Stimulated activated memory B cell treated with anti-CD40 and anti-IgM and Interleukin-4, amounts not matched to agents 10 μg/mL and 1 μg/mL and 100 μg/mL, for 72 hours (primary cell): Measurements from ENCODE around the gene NGB.
A peak's percentile ranks its signal among the peaks of the same experiment; 100 is the strongest.
"Not testable (repeated sequence)": the region's sequence is repeated elsewhere in the genome, so short reads cannot be mapped to it uniquely, and the experiment has no call there.

Source experiments
- ATAC-seq: fragments of 150-1000 bp; cut with Tn5 transposase; 2 replicates; pipeline ENCODE4 v1.10.0; 2021
- H3K27ac Mint-ChIP-seq: one replicate; pipeline ENCODE4 v1.8.0; 2022; ENCODE audit warnings: mild to moderate bottlenecking, mixed read lengths
- H3K27me3 Mint-ChIP-seq: one replicate; pipeline ENCODE4 v1.8.0; 2022; ENCODE audit warnings: mixed read lengths
- H3K36me3 Mint-ChIP-seq: one replicate; pipeline ENCODE4 v1.8.0; 2022; ENCODE audit warnings: mixed read lengths
- H3K4me1 Mint-ChIP-seq: one replicate; pipeline ENCODE4 v1.8.0; 2022; ENCODE audit warnings: mixed read lengths
- H3K4me3 Mint-ChIP-seq: one replicate; pipeline ENCODE4 v1.8.0; 2022; ENCODE audit warnings: mild to moderate bottlenecking, moderate library complexity, mixed read lengths
- H3K9me3 Mint-ChIP-seq: one replicate; pipeline ENCODE4 v1.8.0; 2022; ENCODE audit warnings: mixed read lengths

NGB gene

GRCh38 chr14:77305696-77306095, 34.7 kb upstream of the NGB start:
- no peak overlapping the region for H3K4me3 Mint-ChIP-seq
- H3K36me3 Mint-ChIP-seq, result peaks cover 23% of the 10 kb centered on the region
- H3K4me1 Mint-ChIP-seq, result peaks cover 11% of the 10 kb centered on the region
- H3K27ac Mint-ChIP-seq, result no peak overlapping the region
- H3K9me3 Mint-ChIP-seq, result no peaks in the 10 kb centered on the region
- no peak for ATAC-seq
- no peaks in the 10 kb centered on the region for H3K27me3 Mint-ChIP-seq

GRCh38 chr14:77303417-77304156, 32.6 kb upstream of the NGB start:
- Mint-ChIP-seq H3K4me3 (no peak overlapping the region), H3K4me1 (peaks cover 9% of the 10 kb centered on the region), H3K27ac (peak overlapping the region; percentile 36), H3K27me3 (no peaks in the 10 kb centered on the region), H3K9me3 (no peaks in the 10 kb centered on the region), H3K36me3 (peaks cover 25% of the 10 kb centered on the region)
- ATAC-seq, result no peak

- H3K27ac Mint-ChIP-seq, result peak overlapping the region; percentile 36
- H3K4me3 Mint-ChIP-seq, result no peak overlapping the region
- peaks cover 32% of the 10 kb centered on the region for H3K36me3 Mint-ChIP-seq
- no peaks in the 10 kb centered on the region for H3K9me3 Mint-ChIP-seq
- H3K27me3 Mint-ChIP-seq, result no peaks in the 10 kb centered on the region
- no peak for ATAC-seq
- H3K4me1 Mint-ChIP-seq, result peaks cover 5% of the 10 kb centered on the region
These were observed 31.9 kb upstream of the NGB start for GRCh38 chr14:77302926-77303325.

- Mint-ChIP-seq H3K9me3 (no peaks in the 10 kb centered on the region), H3K4me1 (no peaks in the 10 kb centered on the region), H3K27me3 (no peaks in the 10 kb centered on the region), H3K4me3 (no peak overlapping the region), H3K36me3 (peaks cover 44% of the 10 kb centered on the region), H3K27ac (no peak overlapping the region)
- peak; percentile 64 for ATAC-seq
These were observed 30.1 kb upstream of the NGB start for GRCh38 chr14:77301103-77301502.

GRCh38 chr14:77299771-77300170, 28.8 kb upstream of the NGB start:
- Mint-ChIP-seq H3K4me3 (no peak overlapping the region), H3K4me1 (no peaks in the 10 kb centered on the region), H3K9me3 (no peaks in the 10 kb centered on the region), H3K36me3 (peaks cover 46% of the 10 kb centered on the region), H3K27me3 (no peaks in the 10 kb centered on the region), H3K27ac (no peak overlapping the region)
- ATAC-seq, result no peak

- Mint-ChIP-seq H3K9me3 (no peaks in the 10 kb centered on the region), H3K4me3 (no peak overlapping the region), H3K36me3 (peaks cover 36% of the 10 kb centered on the region), H3K27ac (no peak overlapping the region), H3K4me1 (no peaks in the 10 kb centered on the region), H3K27me3 (no peaks in the 10 kb centered on the region)
- ATAC-seq, result no peak
These were observed 25.9 kb upstream of the NGB start for GRCh38 chr14:77296906-77297305.

GRCh38 chr14:77296155-77296554, 25.1 kb upstream of the NGB start:
- H3K36me3 Mint-ChIP-seq, result peaks cover 36% of the 10 kb centered on the region
- no peaks in the 10 kb centered on the region for H3K9me3 Mint-ChIP-seq
- H3K4me3 Mint-ChIP-seq, result no peak overlapping the region
- H3K27ac Mint-ChIP-seq, result no peak overlapping the region
- H3K27me3 Mint-ChIP-seq, result no peaks in the 10 kb centered on the region
- no peak for ATAC-seq
- no peaks in the 10 kb centered on the region for H3K4me1 Mint-ChIP-seq

GRCh38 chr14:77290705-77291104, 19.7 kb upstream of the NGB start:
- ATAC-seq, result no peak
- no peaks in the 10 kb centered on the region for H3K27me3 Mint-ChIP-seq
- H3K36me3 Mint-ChIP-seq, result peaks cover 30% of the 10 kb centered on the region
- H3K4me3 Mint-ChIP-seq, result no peak overlapping the region
- no peaks in the 10 kb centered on the region for H3K4me1 Mint-ChIP-seq
- no peaks in the 10 kb centered on the region for H3K9me3 Mint-ChIP-seq
- no peak overlapping the region for H3K27ac Mint-ChIP-seq

- Mint-ChIP-seq H3K27ac (no peak overlapping the region), H3K9me3 (no peaks in the 10 kb centered on the region)
- ATAC-seq, result no peak
These were observed 15.6 kb upstream of the NGB start for GRCh38 chr14:77286576-77286975.

GRCh38 chr14:77284466-77284865, 13.5 kb upstream of the NGB start:
- H3K9me3 Mint-ChIP-seq, result no peaks in the 10 kb centered on the region
- H3K27ac Mint-ChIP-seq, result no peak overlapping the region
- H3K36me3 Mint-ChIP-seq, result peaks cover 64% of the 10 kb centered on the region
- H3K4me1 Mint-ChIP-seq, result no peaks in the 10 kb centered on the region
- no peaks in the 10 kb centered on the region for H3K27me3 Mint-ChIP-seq
- H3K4me3 Mint-ChIP-seq, result no peak overlapping the region
- no peak for ATAC-seq

More at GRCh38 chr14:77286576-77286975, 15.6 kb upstream of the NGB start:
- Mint-ChIP-seq H3K27me3 (no peaks in the 10 kb centered on the region), H3K4me3 (no peak overlapping the region), H3K36me3 (peaks cover 53% of the 10 kb centered on the region), H3K4me1 (no peaks in the 10 kb centered on the region)

GRCh38 chr14:77284066-77284465, 13.1 kb upstream of the NGB start:
- Mint-ChIP-seq H3K27me3 (no peaks in the 10 kb centered on the region), H3K4me1 (no peaks in the 10 kb centered on the region)
- no peak for ATAC-seq

GRCh38 chr14:77281852-77282410, 10.9 kb upstream of the NGB start:
- ATAC-seq, result no peak
- Mint-ChIP-seq H3K27ac (no peak overlapping the region), H3K4me1 (no peaks in the 10 kb centered on the region), H3K4me3 (no peak overlapping the region), H3K9me3 (no peaks in the 10 kb centered on the region), H3K36me3 (peaks cover 72% of the 10 kb centered on the region), H3K27me3 (no peaks in the 10 kb centered on the region)

More at GRCh38 chr14:77284066-77284465, 13.1 kb upstream of the NGB start:
- Mint-ChIP-seq H3K9me3 (no peaks in the 10 kb centered on the region), H3K27ac (no peak overlapping the region), H3K4me3 (no peak overlapping the region), H3K36me3 (peaks cover 68% of the 10 kb centered on the region)

GRCh38 chr14:77280921-77281320, 9.9 kb upstream of the NGB start:
- H3K4me3 Mint-ChIP-seq, ATAC-seq, H3K4me1 Mint-ChIP-seq, H3K27me3 Mint-ChIP-seq, H3K9me3 Mint-ChIP-seq, H3K27ac Mint-ChIP-seq: not testable (repeated sequence)
- H3K36me3 Mint-ChIP-seq, result peaks cover 70% of the 10 kb centered on the region

GRCh38 chr14:77279719-77280118, 8.7 kb upstream of the NGB start:
- peaks cover 66% of the 10 kb centered on the region for H3K36me3 Mint-ChIP-seq
- H3K9me3 Mint-ChIP-seq, result no peaks in the 10 kb centered on the region
- no peak overlapping the region for H3K4me3 Mint-ChIP-seq
- H3K27ac Mint-ChIP-seq, result no peak overlapping the region
- H3K4me1 Mint-ChIP-seq, result no peaks in the 10 kb centered on the region
- no peaks in the 10 kb centered on the region for H3K27me3 Mint-ChIP-seq
- ATAC-seq, result no peak

GRCh38 chr14:77278461-77279230, 7.6 kb upstream of the NGB start:
- H3K9me3 Mint-ChIP-seq, result no peaks in the 10 kb centered on the region
- H3K36me3 Mint-ChIP-seq, result peaks cover 55% of the 10 kb centered on the region
- H3K4me1 Mint-ChIP-seq, result no peaks in the 10 kb centered on the region
- ATAC-seq, result no peak
- H3K27ac Mint-ChIP-seq, result no peak overlapping the region
- peaks cover 2% of the 10 kb centered on the region for H3K27me3 Mint-ChIP-seq
- H3K4me3 Mint-ChIP-seq, result no peak overlapping the region

GRCh38 chr14:77276959-77277358, 6.0 kb upstream of the NGB start:
- Mint-ChIP-seq H3K36me3 (peaks cover 46% of the 10 kb centered on the region), H3K27me3 (peaks cover 19% of the 10 kb centered on the region), H3K4me3 (no peak overlapping the region), H3K4me1 (peaks cover under 1% of the 10 kb centered on the region), H3K9me3 (no peaks in the 10 kb centered on the region), H3K27ac (no peak overlapping the region)
- no peak for ATAC-seq
